Measurements from ENCODE around the gene SLC15A3. TPM values are rescaled to one million over a fixed set of nuclear protein-coding genes. Genes with fewer than 3 reads are reported as not detected.

Gene SLC15A3
- total and polyA plus RNA-seq, 8 donors, result 13.8 to 96.4 (median 18.2) TPM

DNA sequence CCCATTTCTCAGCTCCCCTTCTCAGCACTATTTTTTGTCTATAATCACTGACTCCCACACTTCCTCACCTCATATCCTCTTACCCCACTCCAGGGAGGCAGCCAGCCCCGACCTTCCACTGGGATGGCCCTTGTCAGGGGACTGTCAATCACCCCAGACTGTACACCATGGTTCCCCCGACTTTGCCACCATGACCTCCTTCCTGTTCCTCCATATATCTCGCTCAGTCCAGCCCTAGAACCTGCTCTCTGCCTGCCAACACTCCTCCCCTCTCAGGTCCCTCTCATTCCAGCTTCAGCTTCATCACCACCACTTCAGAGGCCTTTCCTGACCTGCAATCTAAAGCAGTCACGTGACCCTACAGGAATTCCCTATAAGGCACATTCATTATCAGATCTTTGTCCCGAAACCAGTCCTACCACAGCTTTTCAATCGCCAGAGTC lies 62.1 kb downstream of the SLC15A3 start:
- intact Hi-C loops (cut with DNase I), result no loop called here
- H3K4me1 ChIP-seq, result no peaks in the 10 kb centered on the region
- H3K4me3 ChIP-seq, result no peak overlapping the region
- no peak for TF ChIP-seq CTCF (IDR thresholded peaks at IDR 0.05)
- H3K27me3 ChIP-seq, result no peaks in the 10 kb centered on the region
- H3K9me3 ChIP-seq, result no peaks in the 10 kb centered on the region
- H3K27ac ChIP-seq, result no peak overlapping the region
- no peak for DNase-seq
- H3K36me3 ChIP-seq, result peaks cover 0 to 43% of the 10 kb centered on the region in 2 donors
- ATAC-seq, result no peak

- TF ChIP-seq CTCF (IDR thresholded peaks at IDR 0.05), result peak; percentile 10 to 30
- no peaks in the 10 kb centered on the region for H3K4me1 ChIP-seq
- H3K36me3 ChIP-seq, result peaks cover 0 to 23% of the 10 kb centered on the region in 2 donors
- no peak for DNase-seq
- intact Hi-C loops (cut with DNase I), result no loop called here
- no peaks in the 10 kb centered on the region for H3K9me3 ChIP-seq
- peak; percentile 87 for ATAC-seq
- H3K27me3 ChIP-seq, result no peaks in the 10 kb centered on the region
- no peak overlapping the region for H3K4me3 ChIP-seq
- H3K27ac ChIP-seq, result no peak overlapping the region
Observed at GRCh38 chr11:60887556-60887955, 64.4 kb downstream of the SLC15A3 start.

Other genes starting within 250 kb of the SLC15A3 start
- gene MS4A18, start 227.5 kb downstream of the SLC15A3 start, total RNA-seq, result not detected
- gene MS4A18, start 227.5 kb downstream of the SLC15A3 start, polyA plus RNA-seq (ENCODE audit: insufficient read length in 6 of 6), result not detected
- gene MS4A15, start 195.3 kb downstream of the SLC15A3 start, total RNA-seq, result 10 to 100 TPM in 1 of 2 donors, 1 to 10 TPM in 1; 8.7 to 13.4 TPM
- not detected for gene MS4A15, start 195.3 kb downstream of the SLC15A3 start, polyA plus RNA-seq (ENCODE audit: insufficient read length in 6 of 6)
- gene MS4A10, start 166.8 kb downstream of the SLC15A3 start, total RNA-seq, result not detected
- under 1 TPM in 5 of 6 donors, not detected in 1; 0.08 to 0.13 (median 0.10) TPM for gene MS4A10, start 166.8 kb downstream of the SLC15A3 start, polyA plus RNA-seq (ENCODE audit: insufficient read length in 6 of 6)
- gene CCDC86, start 110.1 kb downstream of the SLC15A3 start, total RNA-seq, result 10 to 100 TPM; 10.2 to 23.1 TPM
- gene CCDC86, start 110.1 kb downstream of the SLC15A3 start, polyA plus RNA-seq (ENCODE audit: insufficient read length in 6 of 6), result 10 to 100 TPM; 12.5 to 21.0 (median 16.5) TPM
- gene PTGDR2, start 96.2 kb downstream of the SLC15A3 start, total RNA-seq, result under 1 TPM in 1 of 2 donors, not detected in 1; 0.21 TPM
- under 1 TPM; 0.17 to 0.41 (median 0.21) TPM for gene PTGDR2, start 96.2 kb downstream of the SLC15A3 start, polyA plus RNA-seq (ENCODE audit: insufficient read length in 6 of 6)
- gene ZP1, start 84.6 kb downstream of the SLC15A3 start, total RNA-seq, result not detected
- under 1 TPM in 1 of 6 donors, not detected in 5; 0.11 TPM for gene ZP1, start 84.6 kb downstream of the SLC15A3 start, polyA plus RNA-seq (ENCODE audit: insufficient read length in 6 of 6)
- 10 to 100 TPM; 49.1 to 76.8 TPM for gene PRPF19, start 45.6 kb downstream of the SLC15A3 start, total RNA-seq
- 100 to 1,000 TPM; 112 to 144 (median 122) TPM for gene PRPF19, start 45.6 kb downstream of the SLC15A3 start, polyA plus RNA-seq (ENCODE audit: insufficient read length in 6 of 6)
- 100 to 1,000 TPM; 105 to 130 TPM for gene TMEM109, start 38.0 kb downstream of the SLC15A3 start, total RNA-seq
- 100 to 1,000 TPM in 1 of 6 donors, 10 to 100 TPM in 5; 82.9 to 100 (median 91.5) TPM for gene TMEM109, start 38.0 kb downstream of the SLC15A3 start, polyA plus RNA-seq (ENCODE audit: insufficient read length in 6 of 6)
- 10 to 100 TPM; 12.3 to 37.1 TPM for gene TMEM132A, start 27.7 kb downstream of the SLC15A3 start, total RNA-seq
- gene TMEM132A, start 27.7 kb downstream of the SLC15A3 start, polyA plus RNA-seq (ENCODE audit: insufficient read length in 6 of 6), result 10 to 100 TPM; 41.8 to 67.8 (median 47.7) TPM
- 1 to 10 TPM; 1.7 to 6.3 TPM for gene CD6, start 19.5 kb upstream of the SLC15A3 start, total RNA-seq
- 1 to 10 TPM in 3 of 6 donors, under 1 TPM in 3; 0.66 to 2.0 (median 1.3) TPM for gene CD6, start 19.5 kb upstream of the SLC15A3 start, polyA plus RNA-seq (ENCODE audit: insufficient read length in 6 of 6)
- gene CD5, start 150.3 kb upstream of the SLC15A3 start, total RNA-seq, result 1 to 10 TPM in 1 of 2 donors, under 1 TPM in 1; 0.79 to 4.0 TPM
- under 1 TPM; 0.20 to 0.51 (median 0.32) TPM for gene CD5, start 150.3 kb upstream of the SLC15A3 start, polyA plus RNA-seq (ENCODE audit: insufficient read length in 6 of 6)
- 10 to 100 TPM; 21.2 to 30.8 TPM for gene VPS37C, start 209.2 kb upstream of the SLC15A3 start, total RNA-seq
- gene VPS37C, start 209.2 kb upstream of the SLC15A3 start, polyA plus RNA-seq (ENCODE audit: insufficient read length in 6 of 6), result 10 to 100 TPM; 14.7 to 19.3 (median 16.6) TPM

Data from left lung (tissue), 10 donors.